Non-pigmented ciliary epithelial cell (primary cell): Measurements from ENCODE around the gene OR52K2.
"Not testable (repeated sequence)": the region's sequence is repeated elsewhere in the genome, so short reads cannot be mapped to it uniquely, and the experiment has no call there.

ENCODE experiments used
- DNase-seq: peaks from one replicate; pipeline ENCODE4 v3.0.0-alpha.2; 2010; ENCODE audit warnings: low read depth

Gene OR52K2

GRCh38 chr11:4448995-4449394 lies at the start of gene OR52K2:
Gene OR52K2, plus strand, starts transcription at chr11:4449295. Its CDS starts 45 bp downstream, at chr11:4449340.
- DNase-seq, result no peak

- DNase-seq, result not testable (repeated sequence)
These were observed 42.9 kb upstream of the OR52K2 start for GRCh38 chr11:4406206-4406605.

- no peak for DNase-seq
These were observed 32.8 kb upstream of the OR52K2 start for GRCh38 chr11:4416306-4416705.

- no peak for DNase-seq
These were observed 32.3 kb upstream of the OR52K2 start for GRCh38 chr11:4416816-4417215.

GRCh38 chr11:4418403-4418802 lies 30.7 kb upstream of the OR52K2 start:
- no peak for DNase-seq

GRCh38 chr11:4430051-4430450 lies 19.0 kb upstream of the OR52K2 start:
- DNase-seq, result no peak

- no peak for DNase-seq
These were observed 15.2 kb upstream of the OR52K2 start for GRCh38 chr11:4433856-4434255.

- DNase-seq, result no peak
These were observed 12.7 kb upstream of the OR52K2 start for GRCh38 chr11:4436411-4436810.

GRCh38 chr11:4441515-4441914 lies 7.6 kb upstream of the OR52K2 start:
- no peak for DNase-seq

- no peak for DNase-seq
These were observed 5.7 kb upstream of the OR52K2 start for GRCh38 chr11:4443232-4443891.

- DNase-seq, result no peak
These were observed 4.0 kb downstream of the OR52K2 start for GRCh38 chr11:4453118-4453517.

- no peak for DNase-seq
These were observed 4.9 kb downstream of the OR52K2 start for GRCh38 chr11:4454021-4454420.

GRCh38 chr11:4455419-4455818 lies 6.3 kb downstream of the OR52K2 start:
- no peak for DNase-seq

GRCh38 chr11:4459500-4459899 lies 10.4 kb downstream of the OR52K2 start:
- no peak for DNase-seq

- DNase-seq, result no peak
These were observed 11.1 kb downstream of the OR52K2 start for GRCh38 chr11:4460151-4460550.

GRCh38 chr11:4464216-4465159 lies 15.4 kb downstream of the OR52K2 start:
- no peak for DNase-seq

GRCh38 chr11:4465407-4465806 lies 16.3 kb downstream of the OR52K2 start:
- DNase-seq, result no peak

GRCh38 chr11:4466131-4466870 lies 17.2 kb downstream of the OR52K2 start:
- no peak for DNase-seq

- DNase-seq, result no peak
These were observed 17.9 kb downstream of the OR52K2 start for GRCh38 chr11:4466871-4467442.

- no peak for DNase-seq
These were observed 18.9 kb downstream of the OR52K2 start for GRCh38 chr11:4467811-4468606.

GRCh38 chr11:4479644-4480043 lies 30.5 kb downstream of the OR52K2 start:
- no peak for DNase-seq
